Mononuclear cell (primary cell): ENCODE results near the gene SORCS1. TPM values are rescaled to one million over a fixed set of nuclear protein-coding genes. Genes with fewer than 3 reads are reported as not detected.

ENCODE experiments used
- H3K27me3 ChIP-seq: 2 replicates; pipeline ENCODE4 v1.6.0; 2011; ENCODE audit warnings: low read length, control low read depth; ENCODE audit not compliant: insufficient read depth
- H3K4me1 ChIP-seq: 2 replicates; pipeline ENCODE4 v1.5.1; 2011; ENCODE audit warnings: mild to moderate bottlenecking, low read length, control low read depth; ENCODE audit not compliant: insufficient read depth
- H3K4me3 ChIP-seq: 2 replicates; pipeline ENCODE4 v1.5.1; 2011; ENCODE audit warnings: mild to moderate bottlenecking, low read length, moderate library complexity
- H3K9me3 ChIP-seq: 2 replicates; pipeline ENCODE4 v1.5.1; 2011; ENCODE audit warnings: low read depth, mild to moderate bottlenecking, control low read depth, low read length
- total RNA-seq: library from RNA; depleted of rRNA; stranded (reverse); fragments of >200 nt; gene quantifications from one replicate; pipeline ENCODE4 v1.2.3, GENCODE V29; 2012

Gene SORCS1
- total RNA-seq, 1 donor = 0.10 TPM

- H3K4me3 ChIP-seq = no peak overlapping the region
- no peaks in the 10 kb centered on the region for H3K9me3 ChIP-seq
- H3K27me3 ChIP-seq = no peaks in the 10 kb centered on the region
- H3K4me1 ChIP-seq = no peaks in the 10 kb centered on the region
These were observed 586.8 kb downstream of the SORCS1 start for GRCh38 chr10:106577756-106578155.

GRCh38 chr10:106577266-106577665, 587.2 kb downstream of the SORCS1 start:
- no peaks in the 10 kb centered on the region for H3K4me1 ChIP-seq
- H3K4me3 ChIP-seq = no peak overlapping the region
- no peaks in the 10 kb centered on the region for H3K9me3 ChIP-seq
- H3K27me3 ChIP-seq = no peaks in the 10 kb centered on the region

GRCh38 chr10:106576534-106576933, 588.0 kb downstream of the SORCS1 start:
- Histone ChIP-seq H3K9me3 (no peaks in the 10 kb centered on the region), H3K27me3 (no peaks in the 10 kb centered on the region), H3K4me3 (no peak overlapping the region), H3K4me1 (no peaks in the 10 kb centered on the region)

GRCh38 chr10:106573106-106573505, 591.4 kb downstream of the SORCS1 start:
- no peaks in the 10 kb centered on the region for H3K27me3 ChIP-seq
- no peaks in the 10 kb centered on the region for H3K9me3 ChIP-seq
- no peak overlapping the region for H3K4me3 ChIP-seq
- no peaks in the 10 kb centered on the region for H3K4me1 ChIP-seq

GRCh38 chr10:106571192-106571946, 593.1 kb downstream of the SORCS1 start:
- Histone ChIP-seq H3K27me3 (no peaks in the 10 kb centered on the region), H3K4me3 (no peak overlapping the region), H3K9me3 (no peaks in the 10 kb centered on the region), H3K4me1 (no peaks in the 10 kb centered on the region)

GRCh38 chr10:106570268-106570667, 594.2 kb downstream of the SORCS1 start:
- Histone ChIP-seq H3K9me3 (no peaks in the 10 kb centered on the region), H3K4me3 (no peak overlapping the region), H3K27me3 (no peaks in the 10 kb centered on the region), H3K4me1 (no peaks in the 10 kb centered on the region)

GRCh38 chr10:106567629-106568028, 596.9 kb downstream of the SORCS1 start:
- Histone ChIP-seq H3K4me3 (no peak overlapping the region), H3K9me3 (no peaks in the 10 kb centered on the region), H3K27me3 (no peaks in the 10 kb centered on the region), H3K4me1 (no peaks in the 10 kb centered on the region)

GRCh38 chr10:106566873-106567272, 597.6 kb downstream of the SORCS1 start:
- H3K27me3 ChIP-seq = no peaks in the 10 kb centered on the region
- no peaks in the 10 kb centered on the region for H3K4me1 ChIP-seq
- no peak overlapping the region for H3K4me3 ChIP-seq
- no peaks in the 10 kb centered on the region for H3K9me3 ChIP-seq

- no peaks in the 10 kb centered on the region for H3K4me1 ChIP-seq
- H3K9me3 ChIP-seq = no peaks in the 10 kb centered on the region
- H3K27me3 ChIP-seq = no peaks in the 10 kb centered on the region
- H3K4me3 ChIP-seq = no peak overlapping the region
These were observed 599.0 kb downstream of the SORCS1 start for GRCh38 chr10:106565546-106565945.

- Histone ChIP-seq H3K9me3 (no peaks in the 10 kb centered on the region), H3K27me3 (no peaks in the 10 kb centered on the region), H3K4me1 (no peaks in the 10 kb centered on the region), H3K4me3 (no peak overlapping the region)
These were observed 601.1 kb downstream of the SORCS1 start for GRCh38 chr10:106563384-106563783.

GRCh38 chr10:106560925-106561640, 603.4 kb downstream of the SORCS1 start:
- H3K4me3 ChIP-seq = no peak overlapping the region

GRCh38 chr10:106559442-106559841, 605.1 kb downstream of the SORCS1 start:
- Histone ChIP-seq H3K4me3 (no peak overlapping the region), H3K27me3 (no peaks in the 10 kb centered on the region), H3K9me3 (no peaks in the 10 kb centered on the region), H3K4me1 (no peaks in the 10 kb centered on the region)

More at GRCh38 chr10:106560925-106561640, 603.4 kb downstream of the SORCS1 start:
- Histone ChIP-seq H3K27me3 (no peaks in the 10 kb centered on the region), H3K4me1 (no peaks in the 10 kb centered on the region), H3K9me3 (no peaks in the 10 kb centered on the region)

- H3K4me1 ChIP-seq = no peaks in the 10 kb centered on the region
- no peak overlapping the region for H3K4me3 ChIP-seq
- no peaks in the 10 kb centered on the region for H3K9me3 ChIP-seq
- no peaks in the 10 kb centered on the region for H3K27me3 ChIP-seq
These were observed 606.4 kb downstream of the SORCS1 start for GRCh38 chr10:106557951-106558733.

- Histone ChIP-seq H3K27me3 (no peaks in the 10 kb centered on the region), H3K4me3 (no peak overlapping the region), H3K9me3 (no peaks in the 10 kb centered on the region), H3K4me1 (no peaks in the 10 kb centered on the region)
These were observed 607.5 kb downstream of the SORCS1 start for GRCh38 chr10:106557053-106557452.

- Histone ChIP-seq H3K4me3 (no peak overlapping the region), H3K4me1 (no peaks in the 10 kb centered on the region), H3K27me3 (no peaks in the 10 kb centered on the region), H3K9me3 (no peaks in the 10 kb centered on the region)
These were observed 608.9 kb downstream of the SORCS1 start for GRCh38 chr10:106555599-106555998.
